WTC11 (cell line): ENCODE measurements around the gene THY1.

Source experiments
- SP1 ChIP-seq: sonication (generic); formaldehyde crosslinking; conservative IDR thresholded peaks from 2 replicates; pipeline ENCODE4 v1.8.1; 2022; ENCODE audit warnings: missing genetic modification reagents
- ZNF263 ChIP-seq: sonication (generic); formaldehyde crosslinking; IDR thresholded peaks from 2 replicates; pipeline ENCODE4 v1.8.1; 2022; ENCODE audit warnings: low read depth, mild to moderate bottlenecking, moderate library complexity, missing genetic modification reagents

- TF ChIP-seq SP1 (CRISPR knock-in tag) (no peak), ZNF263 (CRISPR knock-in tag) (no peak)
These were observed 48.9 kb downstream of the THY1 start for GRCh38 chr11:119373921-119374631.
